ENCODE measurements around the gene POU2AF1. TPM values are rescaled to one million over a fixed set of nuclear protein-coding genes. Genes with fewer than 3 reads are reported as not detected.

POU2AF1 gene
- total and polyA plus RNA-seq, 2 of the 8 experiments (the other 6 are each of a cell fraction or from before 2014, with no cell fraction given): not detected

- H3K4ac ChIP-seq (replicated peaks; ENCODE audit: insufficient read length, low read depth, low read length): no peak overlapping the region
- no peak overlapping the region for H2AFZ ChIP-seq (ENCODE audit: low read length)
- no peak overlapping the region for H3K4me2 ChIP-seq (ENCODE audit: insufficient read depth in 1 of 2, low read depth in 2 of 2, low read length in 2 of 2)
- no peak overlapping the region for H3K18ac ChIP-seq (ENCODE audit: extremely low read depth, low read length)
- no peaks in the 10 kb centered on the region for H3K79me1 ChIP-seq (ENCODE audit: low read depth, low read length)
- H4K8ac ChIP-seq (ENCODE audit: extremely low read depth, insufficient read depth, low read length): no peak overlapping the region
- H2BK5ac ChIP-seq (ENCODE audit: low read depth, low read length): no peak overlapping the region
- H4K5ac ChIP-seq (ENCODE audit: insufficient read length, low read depth, low read length): no peak overlapping the region
- no peaks in the 10 kb centered on the region for H3K9me3 ChIP-seq (ENCODE audit: insufficient read depth in 2 of 2, low read depth in 1 of 2, low read length in 1 of 2)
- no peaks in the 10 kb centered on the region for H3K36me3 ChIP-seq (ENCODE audit: control insufficient read depth in 2 of 4, insufficient read depth in 4 of 4, low read length in 3 of 4)
- no peak overlapping the region for H3K27ac ChIP-seq (ENCODE audit: low read depth, low read length)
- FAIRE-seq (no peak), DNase-seq (ENCODE audit: low read depth in 1 of 2, low spot score in 2 of 2) (no peak)
- no peaks in the 10 kb centered on the region for H3K4me1 ChIP-seq (replicated peaks in 1 of 4; ENCODE audit: control insufficient read depth in 3 of 4, insufficient read depth in 4 of 4, low read length in 3 of 4)
- H4K91ac ChIP-seq (replicated peaks; ENCODE audit: insufficient read length, low read length): no peak overlapping the region
- WGBS, 2 experiments (ENCODE audit: extremely low coverage in 1 of 2, insufficient coverage in 1 of 2, insufficient read length in 1 of 2, insufficient replicate concordance in 2 of 2, low coverage in 1 of 2, low lambda C conversion rate in 2 of 2, missing lambda C conversion rate in 1 of 2): 70% methylated on average over 7 of the region's 7 CpGs; no CpG with 5 or more reads in 1 of the 2 experiments
- no peak overlapping the region for H2AK5ac ChIP-seq (ENCODE audit: low read depth, low read length)
- H4K20me1 ChIP-seq (replicated peaks in 1 of 2; ENCODE audit: control insufficient read depth in 1 of 2, insufficient read depth in 2 of 2, low read length in 2 of 2): no peaks in the 10 kb centered on the region
- H2BK12ac ChIP-seq (ENCODE audit: low read depth, low read length): no peak overlapping the region
- no peak overlapping the region for H3K56ac ChIP-seq (replicated peaks; ENCODE audit: insufficient read length, low read depth, low read length)
- H2BK120ac ChIP-seq (replicated peaks; ENCODE audit: low read depth, low read length): no peak overlapping the region
- H3K23ac ChIP-seq (ENCODE audit: insufficient read length): no peak overlapping the region
- H3K79me2 ChIP-seq (ENCODE audit: control insufficient read depth in 1 of 2, insufficient read depth in 2 of 2, low read length in 2 of 2): no peaks in the 10 kb centered on the region
- no peak overlapping the region for H3K4me3 ChIP-seq (ENCODE audit: extremely low read depth in 1 of 4, insufficient read depth in 2 of 4, low read depth in 3 of 4, low read length in 4 of 4)
- no peak overlapping the region for H3K9ac ChIP-seq (replicated peaks in 1 of 4; ENCODE audit: extremely low read depth in 1 of 4, low read depth in 3 of 4, low read length in 3 of 4)
- H2BK15ac ChIP-seq (ENCODE audit: low read length): no peak overlapping the region
- H3K23me2 ChIP-seq (ENCODE audit: low read depth, low read length): no peaks in the 10 kb centered on the region
- ChIA-PET CTCF (ENCODE audit: partially characterized antibody) (interaction anchor here (1.3 kb wide), 1 partner anchor 58 kb away, joined by 5 read pairs; no protein-coding TSS in a partner anchor), POLR2A (ENCODE audit: partially characterized antibody) (no interaction called here)
- no peak overlapping the region for H3K14ac ChIP-seq (ENCODE audit: insufficient read length)
- H2BK20ac ChIP-seq (ENCODE audit: low read length): no peak overlapping the region
- no peaks in the 10 kb centered on the region for H3K27me3 ChIP-seq (replicated peaks in 1 of 4; ENCODE audit: control insufficient read depth in 3 of 4, extremely low read depth in 1 of 4, insufficient read depth in 3 of 4, low read length in 3 of 4)
Measured at GRCh38 chr11:111370902-111371578, 8.0 kb downstream of the POU2AF1 start.

All from H1 (cell line).